BJ (cell line): ENCODE results near the gene NES. TPM values are rescaled to one million over a fixed set of nuclear protein-coding genes. Genes with fewer than 3 reads are reported as not detected.
"Not testable (repeated sequence)": the region's sequence is repeated elsewhere in the genome, so short reads cannot be mapped to it uniquely, and the experiment has no call there.

Experiments
- CTCF ChIA-PET: fragments of 350-600 bp; formaldehyde crosslinking; extraction: SDS; loops from one replicate; lab custom pipeline; 2021; ENCODE audit warnings: antibody characterized with exemption, inconsistent platforms; lab: Yijun Ruan, JAX
- POLR2A ChIA-PET: fragments of 300-600 bp; sonication (Branson Sonifier 250); formaldehyde crosslinking; extraction: SDS; loops from one replicate; lab custom pipeline; 2021; ENCODE audit warnings: antibody characterized with exemption; lab: Charles Lee
- DNase-seq: peaks from one replicate; pipeline ENCODE4 v3.0.0-alpha.2; 2011; ENCODE audit warnings: low read depth
- H3K27me3 ChIP-seq: 2 replicates; pipeline ENCODE4 v1.6.0; 2011; ENCODE audit warnings: low read length; ENCODE audit not compliant: control insufficient read depth, insufficient read depth
- H3K36me3 ChIP-seq: 2 replicates; pipeline ENCODE4 v1.5.1; 2011; ENCODE audit warnings: low read length; ENCODE audit not compliant: control insufficient read depth, insufficient read depth
- H3K4me3 ChIP-seq: 2 replicates; pipeline ENCODE4 v1.5.1; 2011; ENCODE audit warnings: low read depth, mild to moderate bottlenecking, control low read depth, low read length
- CTCF ChIP-seq: IDR thresholded peaks from 2 replicates; pipeline ENCODE4 v1.5.1; 2011; ENCODE audit warnings: low read depth, mild to moderate bottlenecking, control low read depth, inconsistent platforms, low read length, moderate library complexity; ENCODE audit not compliant: insufficient read depth
- polyA plus RNA-seq: library from polyadenylated mRNA; depleted of rRNA; stranded (reverse); fragments of >200 nt; gene quantifications from 2 replicates; pipeline ENCODE4 v1.2.3, GENCODE V29; 2011

Gene NES
- polyA plus RNA-seq, 1 experiment: 17.5 TPM

- no peaks in the 10 kb centered on the region for H3K36me3 ChIP-seq
- TF ChIP-seq CTCF: no peak
- ChIA-PET POLR2A (no interaction called here), CTCF (interaction anchor here (0.6 to 5.5 kb wide), 7 partner anchors 13 to 57 kb away, joined by 3 to 32 read pairs (median 3); no protein-coding TSS in a partner anchor)
- no peak overlapping the region for H3K4me3 ChIP-seq
- H3K27me3 ChIP-seq: peaks cover 75% of the 10 kb centered on the region
- no peak for DNase-seq
These were observed 36.1 kb downstream of the NES start for GRCh38 chr1:156640842-156641706.

- CTCF ChIA-PET: interaction anchor here (0.5 to 5.5 kb wide), 5 partner anchors 14 to 146 kb away, joined by 3 to 32 read pairs (median 3); partner anchors contain the start of gene NES
- no peak for TF ChIP-seq CTCF
- Histone ChIP-seq H3K36me3 (no peaks in the 10 kb centered on the region), H3K4me3 (no peak overlapping the region), H3K27me3 (peaks cover 70% of the 10 kb centered on the region)
- POLR2A ChIA-PET: no interaction called here
- DNase-seq: no peak
These were observed 37.6 kb downstream of the NES start for GRCh38 chr1:156639601-156640101.

- no peak for TF ChIP-seq CTCF
- no peaks in the 10 kb centered on the region for H3K36me3 ChIP-seq
- POLR2A ChIA-PET: no interaction called here
- peaks cover 67% of the 10 kb centered on the region for H3K27me3 ChIP-seq
- H3K4me3 ChIP-seq: no peak overlapping the region
- CTCF ChIA-PET: interaction anchor here (0.9 to 5.5 kb wide), 6 partner anchors 10 to 253 kb away, joined by 3 to 32 read pairs (median 4); partner anchors contain the start of gene NES
- no peak for DNase-seq
These were observed 38.8 kb downstream of the NES start for GRCh38 chr1:156638189-156638985.

GRCh38 chr1:156632355-156632754 lies 44.9 kb downstream of the NES start:
- H3K4me3 ChIP-seq: no peak overlapping the region
- POLR2A ChIA-PET: no interaction called here
- no peak for TF ChIP-seq CTCF
- no peak for DNase-seq
- CTCF ChIA-PET: interaction anchor here (15.6 kb wide), 1 partner anchor 26 kb away, joined by 257 read pairs; no protein-coding TSS in a partner anchor
- H3K27me3 ChIP-seq: peaks cover 29% of the 10 kb centered on the region
- H3K36me3 ChIP-seq: no peaks in the 10 kb centered on the region

GRCh38 chr1:156631152-156631551 lies 46.1 kb downstream of the NES start:
- POLR2A ChIA-PET, H3K4me3 ChIP-seq, DNase-seq, H3K36me3 ChIP-seq: not testable (repeated sequence)
- peaks cover 25% of the 10 kb centered on the region for H3K27me3 ChIP-seq
- CTCF ChIA-PET: interaction anchor here (0.6 to 15.6 kb wide), 5 partner anchors 17 to 185 kb away, joined by 3 to 257 read pairs (median 4); partner anchors contain the start of gene NES
